PC-3 (cell line): ENCODE data around the gene GPR42.

Source experiments
- EZH2 ChIP-seq: fragments of 300-600 bp; sonication (generic); IDR thresholded peaks from one replicate; pipeline ENCODE4 v1.6.1; 2017; ENCODE audit warnings: antibody characterized with exemption, mild to moderate bottlenecking, low read length; ENCODE audit not compliant: unreplicated experiment
- EZH2phosphoT487 ChIP-seq: fragments of 300-600 bp; sonication (generic); IDR thresholded peaks from 2 replicates; pipeline ENCODE4 v1.6.1; 2018; ENCODE audit warnings: mild to moderate bottlenecking, antibody characterized with exemption, low read length, borderline replicate concordance
- TF ChIP-seq, protein P1 (sequence below): fragments of 300-600 bp; sonication (generic); conservative IDR thresholded peaks from 2 replicates; pipeline ENCODE4 v1.5.1; 2017; ENCODE audit warnings: antibody characterized with exemption, low read depth, mild to moderate bottlenecking, low read length

GRCh38 chr19:35368378-35368777 is 2.5 kb upstream of the GPR42 start:
- TF ChIP-seq, protein P1, sequence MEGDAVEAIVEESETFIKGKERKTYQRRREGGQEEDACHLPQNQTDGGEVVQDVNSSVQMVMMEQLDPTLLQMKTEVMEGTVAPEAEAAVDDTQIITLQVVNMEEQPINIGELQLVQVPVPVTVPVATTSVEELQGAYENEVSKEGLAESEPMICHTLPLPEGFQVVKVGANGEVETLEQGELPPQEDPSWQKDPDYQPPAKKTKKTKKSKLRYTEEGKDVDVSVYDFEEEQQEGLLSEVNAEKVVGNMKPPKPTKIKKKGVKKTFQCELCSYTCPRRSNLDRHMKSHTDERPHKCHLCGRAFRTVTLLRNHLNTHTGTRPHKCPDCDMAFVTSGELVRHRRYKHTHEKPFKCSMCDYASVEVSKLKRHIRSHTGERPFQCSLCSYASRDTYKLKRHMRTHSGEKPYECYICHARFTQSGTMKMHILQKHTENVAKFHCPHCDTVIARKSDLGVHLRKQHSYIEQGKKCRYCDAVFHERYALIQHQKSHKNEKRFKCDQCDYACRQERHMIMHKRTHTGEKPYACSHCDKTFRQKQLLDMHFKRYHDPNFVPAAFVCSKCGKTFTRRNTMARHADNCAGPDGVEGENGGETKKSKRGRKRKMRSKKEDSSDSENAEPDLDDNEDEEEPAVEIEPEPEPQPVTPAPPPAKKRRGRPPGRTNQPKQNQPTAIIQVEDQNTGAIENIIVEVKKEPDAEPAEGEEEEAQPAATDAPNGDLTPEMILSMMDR: no peak
- no peak for TF ChIP-seq EZH2
- no peak for TF ChIP-seq EZH2phosphoT487
